Measurements from ENCODE around the gene NKPD1. TPM values are rescaled to one million over a fixed set of nuclear protein-coding genes. Genes with fewer than 3 reads are reported as not detected.

The NKPD1 gene
- polyA plus RNA-seq, 1 of the 3 experiments (the other 2 are of a cell fraction): 0.12 TPM

DNA sequence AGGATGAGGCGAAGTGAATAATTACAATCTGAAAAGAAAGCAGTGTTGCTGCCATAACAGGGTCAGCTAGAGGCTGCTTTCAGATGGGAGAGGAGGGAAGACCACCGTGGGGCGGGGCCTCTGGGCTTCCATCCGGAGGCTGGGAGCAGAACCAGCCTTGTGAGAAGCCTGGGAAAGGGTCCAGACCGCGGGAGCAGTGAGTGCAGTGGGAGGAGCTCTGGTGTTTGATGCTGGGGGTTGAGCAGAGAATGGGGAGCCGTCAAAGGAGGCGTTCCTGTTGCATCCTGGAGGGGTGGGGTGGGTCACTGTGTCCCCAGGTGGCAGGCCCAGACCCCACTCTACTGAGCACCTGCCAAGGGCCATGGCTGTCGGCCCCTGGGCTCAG lies 18.1 kb downstream of the NKPD1 start:
- Histone ChIP-seq H3K9me2 (no peaks in the 10 kb centered on the region), H3F3A (replicated peaks; ENCODE audit: insufficient read depth) (no peaks in the 10 kb centered on the region), H3K4me1 (ENCODE audit: control insufficient read depth in 1 of 2, insufficient read depth in 2 of 2, low read depth in 1 of 2, low read length in 1 of 2) (peaks cover 0 to 8% of the 10 kb centered on the region in 2 experiments; a peak in 1 of 4 replicates), H3K9me3 (no peaks in the 10 kb centered on the region), H2AFZ (ENCODE audit: low read depth) (no peak overlapping the region), H4K20me1 (ENCODE audit: insufficient read depth) (0 out of 2 replicates have a peak, but pooled peaks cover 3% of the 10 kb centered on the region), H3K79me2 (ENCODE audit: insufficient read depth) (peaks cover 5% of the 10 kb centered on the region; the same call in 1 of the 2 replicates), H3K4me2 (no peak overlapping the region), H3K36me3 (replicated peaks in 1 of 2; ENCODE audit: control insufficient read depth in 1 of 2, insufficient read depth in 2 of 2, low read length in 1 of 2) (peaks cover 0 to 42% of the 10 kb centered on the region in 2 experiments), H3K27ac (ENCODE audit: low read depth in 2 of 2, low read length in 1 of 2) (no peak overlapping the region), H3K4me3 (ENCODE audit: low read depth in 2 of 2, low read length in 1 of 2) (no peak overlapping the region), H3K9ac (no peak overlapping the region), H3K27me3 (ENCODE audit: insufficient read depth) (no peaks in the 10 kb centered on the region)
- WGBS (ENCODE audit: low lambda C conversion rate): 93% methylated on average over 7 of the region's 9 CpGs
- TF ChIP-seq RAD21 (IDR thresholded peaks at IDR 0.05; ENCODE audit: low read length) (no peak), TCF12 (IDR thresholded peaks at IDR 0.05) (no peak), JUND (IDR thresholded peaks at IDR 0.05) (no peak)
- TF ChIP-seq, protein P1, sequence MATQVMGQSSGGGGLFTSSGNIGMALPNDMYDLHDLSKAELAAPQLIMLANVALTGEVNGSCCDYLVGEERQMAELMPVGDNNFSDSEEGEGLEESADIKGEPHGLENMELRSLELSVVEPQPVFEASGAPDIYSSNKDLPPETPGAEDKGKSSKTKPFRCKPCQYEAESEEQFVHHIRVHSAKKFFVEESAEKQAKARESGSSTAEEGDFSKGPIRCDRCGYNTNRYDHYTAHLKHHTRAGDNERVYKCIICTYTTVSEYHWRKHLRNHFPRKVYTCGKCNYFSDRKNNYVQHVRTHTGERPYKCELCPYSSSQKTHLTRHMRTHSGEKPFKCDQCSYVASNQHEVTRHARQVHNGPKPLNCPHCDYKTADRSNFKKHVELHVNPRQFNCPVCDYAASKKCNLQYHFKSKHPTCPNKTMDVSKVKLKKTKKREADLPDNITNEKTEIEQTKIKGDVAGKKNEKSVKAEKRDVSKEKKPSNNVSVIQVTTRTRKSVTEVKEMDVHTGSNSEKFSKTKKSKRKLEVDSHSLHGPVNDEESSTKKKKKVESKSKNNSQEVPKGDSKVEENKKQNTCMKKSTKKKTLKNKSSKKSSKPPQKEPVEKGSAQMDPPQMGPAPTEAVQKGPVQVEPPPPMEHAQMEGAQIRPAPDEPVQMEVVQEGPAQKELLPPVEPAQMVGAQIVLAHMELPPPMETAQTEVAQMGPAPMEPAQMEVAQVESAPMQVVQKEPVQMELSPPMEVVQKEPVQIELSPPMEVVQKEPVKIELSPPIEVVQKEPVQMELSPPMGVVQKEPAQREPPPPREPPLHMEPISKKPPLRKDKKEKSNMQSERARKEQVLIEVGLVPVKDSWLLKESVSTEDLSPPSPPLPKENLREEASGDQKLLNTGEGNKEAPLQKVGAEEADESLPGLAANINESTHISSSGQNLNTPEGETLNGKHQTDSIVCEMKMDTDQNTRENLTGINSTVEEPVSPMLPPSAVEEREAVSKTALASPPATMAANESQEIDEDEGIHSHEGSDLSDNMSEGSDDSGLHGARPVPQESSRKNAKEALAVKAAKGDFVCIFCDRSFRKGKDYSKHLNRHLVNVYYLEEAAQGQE (IDR thresholded peaks at IDR 0.05; ENCODE audit: low read depth, low read length): no peak
- TF ChIP-seq, protein P2, sequence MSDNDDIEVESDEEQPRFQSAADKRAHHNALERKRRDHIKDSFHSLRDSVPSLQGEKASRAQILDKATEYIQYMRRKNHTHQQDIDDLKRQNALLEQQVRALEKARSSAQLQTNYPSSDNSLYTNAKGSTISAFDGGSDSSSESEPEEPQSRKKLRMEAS (IDR thresholded peaks at IDR 0.05; ENCODE audit: low read depth): no peak
- no peak for DNase-seq
- POLR2A ChIA-PET: interaction anchor here (0.7 kb wide), 1 partner anchor 40 kb away, joined by 3 read pairs; no protein-coding TSS in a partner anchor
- CTCF ChIA-PET: interaction anchor here (1.2 to 2.0 kb wide), 5 partner anchors 10 to 44 kb away, joined by 3 to 8 read pairs (median 5); partner anchors contain the start of gene NKPD1

DNA sequence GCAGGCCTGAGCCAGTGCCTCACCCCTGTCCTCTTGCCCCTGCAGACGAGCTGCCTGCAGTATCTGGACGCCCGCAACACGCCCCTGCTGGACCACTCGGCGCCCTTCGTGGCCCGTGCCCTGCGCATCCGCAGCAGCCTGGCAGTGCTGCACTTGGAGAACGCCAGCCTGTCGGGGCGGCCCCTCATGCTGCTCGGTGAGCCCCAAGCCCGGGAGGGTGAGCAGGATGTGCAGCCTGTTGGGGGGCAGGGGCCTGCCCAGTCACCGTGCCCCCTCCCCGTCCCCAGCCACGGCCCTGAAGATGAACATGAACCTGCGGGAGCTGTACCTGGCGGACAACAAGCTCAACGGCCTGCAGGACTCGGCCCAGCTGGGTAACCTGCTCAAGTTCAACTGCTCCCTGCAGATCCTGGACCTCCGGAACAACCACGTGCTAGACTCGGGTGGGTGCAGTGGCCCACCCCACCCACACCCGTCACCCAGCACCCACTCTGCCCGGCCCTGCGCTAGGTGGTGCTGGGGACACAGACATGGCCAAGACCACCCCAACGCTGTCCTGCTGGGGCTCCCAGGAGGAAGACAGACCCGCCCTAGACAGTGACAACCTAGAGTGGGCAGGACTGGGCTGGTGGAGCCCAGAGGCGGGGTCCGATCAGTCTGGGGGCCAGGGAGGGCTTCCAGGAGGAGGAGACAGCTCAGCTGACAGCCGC lies 18.6 kb downstream of the NKPD1 start:
- ChIA-PET POLR2A (no interaction called here), CTCF (interaction anchor here (0.5 to 2.0 kb wide), 6 partner anchors 10 to 539 kb away, joined by 3 to 8 read pairs (median 3); partner anchors contain the start of gene NKPD1)
- H3K9me3 ChIP-seq: no peaks in the 10 kb centered on the region
- no peak for DNase-seq
- no peak overlapping the region for H3K9ac ChIP-seq
- H3F3A ChIP-seq (replicated peaks; ENCODE audit: insufficient read depth): no peaks in the 10 kb centered on the region
- no peak overlapping the region for H3K4me3 ChIP-seq (ENCODE audit: low read depth in 2 of 2, low read length in 1 of 2)
- H3K4me1 ChIP-seq (ENCODE audit: control insufficient read depth in 1 of 2, insufficient read depth in 2 of 2, low read depth in 1 of 2, low read length in 1 of 2): peaks cover 0 to 14% of the 10 kb centered on the region in 2 experiments; a peak in 1 of 4 replicates
- H3K36me3 ChIP-seq (replicated peaks in 1 of 2; ENCODE audit: control insufficient read depth in 1 of 2, insufficient read depth in 2 of 2, low read length in 1 of 2): peaks cover 0 to 40% of the 10 kb centered on the region in 2 experiments
- peaks cover 9% of the 10 kb centered on the region; the same call in 1 of the 2 replicates for H3K79me2 ChIP-seq (ENCODE audit: insufficient read depth)
- H3K4me2 ChIP-seq: no peak overlapping the region
- no peak for TF ChIP-seq JUND (IDR thresholded peaks at IDR 0.05)
- no peak for TF ChIP-seq RFX5 (IDR thresholded peaks at IDR 0.05; ENCODE audit: low read length)
- TF ChIP-seq, protein P3, sequence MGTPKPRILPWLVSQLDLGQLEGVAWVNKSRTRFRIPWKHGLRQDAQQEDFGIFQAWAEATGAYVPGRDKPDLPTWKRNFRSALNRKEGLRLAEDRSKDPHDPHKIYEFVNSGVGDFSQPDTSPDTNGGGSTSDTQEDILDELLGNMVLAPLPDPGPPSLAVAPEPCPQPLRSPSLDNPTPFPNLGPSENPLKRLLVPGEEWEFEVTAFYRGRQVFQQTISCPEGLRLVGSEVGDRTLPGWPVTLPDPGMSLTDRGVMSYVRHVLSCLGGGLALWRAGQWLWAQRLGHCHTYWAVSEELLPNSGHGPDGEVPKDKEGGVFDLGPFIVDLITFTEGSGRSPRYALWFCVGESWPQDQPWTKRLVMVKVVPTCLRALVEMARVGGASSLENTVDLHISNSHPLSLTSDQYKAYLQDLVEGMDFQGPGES (IDR thresholded peaks at IDR 0.05; ENCODE audit: low read depth, low read length): no peak
- TF ChIP-seq RCOR1 (IDR thresholded peaks at IDR 0.05; ENCODE audit: low read length): no peak
- no peak for TF ChIP-seq CHD2 (IDR thresholded peaks at IDR 0.05; ENCODE audit: low read length, partially characterized antibody)
- no peak for TF ChIP-seq RXRA (IDR thresholded peaks at IDR 0.05; ENCODE audit: borderline replicate concordance, low read depth)
- TF ChIP-seq TEAD4 (IDR thresholded peaks at IDR 0.05; ENCODE audit: borderline replicate concordance, insufficient read depth): no peak
- no peak for TF ChIP-seq YY1 (IDR thresholded peaks at IDR 0.05; ENCODE audit: low read depth)
- TF ChIP-seq MEF2A (IDR thresholded peaks at IDR 0.05; ENCODE audit: borderline replicate concordance, low read depth): no peak
- H2AFZ ChIP-seq (ENCODE audit: low read depth): no peak overlapping the region
- no peaks in the 10 kb centered on the region for H3K9me2 ChIP-seq
- 0 out of 2 replicates have a peak, but pooled peaks cover 8% of the 10 kb centered on the region for H4K20me1 ChIP-seq (ENCODE audit: insufficient read depth)
- H3K27me3 ChIP-seq (ENCODE audit: insufficient read depth): no peaks in the 10 kb centered on the region
- no peak overlapping the region for H3K27ac ChIP-seq (ENCODE audit: low read depth in 2 of 2, low read length in 1 of 2)
- 96% methylated on average over 13 of the region's 33 CpGs for WGBS (ENCODE audit: low lambda C conversion rate)
